GM21737 (cell line): ENCODE results near the gene NAA80.
A peak's percentile ranks its signal among the peaks of the same experiment; 100 is the strongest.

Experiments used
- ATAC-seq: cut with Tn5 transposase; IDR thresholded peaks from one replicate; pipeline ENCODE4 v1.9.1; 2021; ENCODE audit warnings: mild to moderate bottlenecking, moderate library complexity; ENCODE audit not compliant: unreplicated experiment

The NAA80 gene, protein sequence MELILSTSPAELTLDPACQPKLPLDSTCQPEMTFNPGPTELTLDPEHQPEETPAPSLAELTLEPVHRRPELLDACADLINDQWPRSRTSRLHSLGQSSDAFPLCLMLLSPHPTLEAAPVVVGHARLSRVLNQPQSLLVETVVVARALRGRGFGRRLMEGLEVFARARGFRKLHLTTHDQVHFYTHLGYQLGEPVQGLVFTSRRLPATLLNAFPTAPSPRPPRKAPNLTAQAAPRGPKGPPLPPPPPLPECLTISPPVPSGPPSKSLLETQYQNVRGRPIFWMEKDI

DNA sequence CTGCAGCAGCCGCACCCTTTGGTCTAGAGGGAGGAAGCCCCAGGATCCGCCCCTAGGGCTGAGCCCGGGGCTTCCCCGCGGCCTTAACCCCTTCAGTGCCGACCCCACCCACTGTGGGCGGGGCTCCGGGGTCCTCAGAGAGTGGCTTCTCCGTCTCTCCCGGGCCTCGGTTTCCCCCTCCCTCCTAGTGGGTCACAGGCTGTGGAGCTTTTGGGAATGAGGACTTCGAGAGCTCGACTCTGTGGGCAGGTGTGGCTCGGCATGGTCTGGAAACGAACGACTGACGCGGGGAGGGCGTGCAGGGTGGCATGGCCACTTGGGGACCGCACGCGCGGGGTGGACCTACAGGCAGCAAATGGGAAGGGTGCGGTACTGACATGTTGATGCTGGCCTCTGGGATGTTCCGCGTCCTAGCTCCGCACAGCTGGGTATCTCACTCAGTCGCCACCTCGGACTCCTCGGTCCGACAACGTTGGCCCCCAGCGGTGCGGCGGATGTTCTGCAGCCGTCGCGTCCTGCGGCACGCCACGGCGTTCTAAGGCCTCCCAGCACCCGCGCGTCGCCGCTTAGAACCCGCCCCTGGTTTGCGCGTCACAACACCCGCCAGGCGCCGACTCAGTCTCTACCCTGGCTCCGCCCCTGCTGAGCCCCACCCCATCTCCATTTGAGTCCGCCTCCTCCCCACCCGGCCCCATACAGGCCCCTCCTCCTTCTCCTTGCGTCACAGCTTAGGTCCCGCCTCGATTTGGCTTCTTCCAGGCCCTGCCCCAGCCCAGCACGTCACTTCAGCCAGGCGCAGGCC is at the start of gene NAA80, which contains the start of gene HYAL3:
NAA80 (minus strand) TSS at position 570 of the 802 bp plus-strand sequence. CDS start 1,942 bp downstream, outside the sequence.
HYAL3 (minus strand) TSS at position 570 of the 802 bp plus-strand sequence. CDS start 3,803 bp downstream, outside the sequence.
- ATAC-seq, result peak; percentile 81

DNA sequence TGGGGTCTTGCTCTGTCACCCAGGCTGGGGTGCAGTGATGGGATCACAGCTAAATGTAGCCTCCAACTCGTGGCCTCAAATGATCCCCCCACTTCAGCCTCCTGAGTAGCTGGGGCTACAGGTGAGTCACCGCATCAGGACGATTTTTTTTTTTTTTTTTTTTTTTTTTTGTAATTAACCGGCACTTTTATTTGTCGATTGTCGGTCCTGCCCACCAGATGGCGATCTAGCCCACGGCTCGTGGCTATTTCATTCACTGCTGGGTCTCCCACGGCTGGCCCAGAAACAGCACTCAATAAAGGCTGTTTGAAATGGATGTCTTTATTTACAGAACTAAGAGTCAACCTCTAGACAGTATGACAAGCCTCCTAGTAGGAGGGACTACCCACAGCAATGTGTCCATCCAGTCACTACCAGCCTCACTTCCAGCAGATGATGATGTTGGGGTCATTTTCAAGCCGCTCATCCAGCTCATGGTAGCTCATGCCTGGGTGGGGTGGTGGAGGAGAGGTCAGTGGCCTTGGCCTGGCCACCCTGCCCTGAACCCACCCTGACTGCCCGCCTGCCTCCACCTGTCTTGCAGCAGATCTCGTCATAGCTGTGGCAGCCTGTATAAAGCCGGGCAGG is 48.1 kb upstream of the NAA80 start:
- ATAC-seq, result no peak

DNA sequence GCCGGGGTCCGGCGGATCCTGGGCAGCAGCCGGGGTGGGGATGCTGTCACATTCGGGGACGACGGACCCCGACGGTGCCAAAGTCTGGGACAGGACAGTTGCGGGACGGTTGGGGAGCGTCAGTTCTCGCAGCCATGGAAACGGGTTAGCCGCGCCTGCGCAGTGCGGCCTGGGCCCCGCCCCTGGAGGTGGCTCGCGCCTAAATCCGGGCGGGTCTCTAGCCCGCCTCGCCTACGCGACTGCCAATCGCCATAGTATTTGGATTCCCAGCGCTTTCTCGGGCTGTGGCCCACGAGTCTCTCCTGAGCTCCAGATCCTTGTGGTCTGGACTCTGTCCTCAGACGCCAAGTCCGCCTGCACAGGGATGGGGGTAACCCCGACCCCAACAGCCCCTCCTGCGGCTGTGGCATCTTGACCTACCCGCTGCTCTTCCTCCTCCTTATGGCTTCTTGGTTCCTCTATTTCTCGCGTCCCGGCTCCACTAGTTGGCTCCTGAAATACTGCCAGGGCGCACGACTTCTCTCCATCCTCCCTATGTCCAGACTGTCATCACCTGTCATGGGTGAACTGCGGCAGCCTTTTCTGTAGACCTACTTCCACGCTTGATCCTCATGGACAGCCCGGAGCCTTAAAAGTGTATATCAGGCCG is 46.5 kb upstream of the NAA80 start, which contains the start of gene ZMYND10:
ZMYND10 (minus strand) TSS at position 147 of the 649 bp plus-strand sequence. CDS start 153 bp downstream, outside the sequence.
- no peak for ATAC-seq

DNA sequence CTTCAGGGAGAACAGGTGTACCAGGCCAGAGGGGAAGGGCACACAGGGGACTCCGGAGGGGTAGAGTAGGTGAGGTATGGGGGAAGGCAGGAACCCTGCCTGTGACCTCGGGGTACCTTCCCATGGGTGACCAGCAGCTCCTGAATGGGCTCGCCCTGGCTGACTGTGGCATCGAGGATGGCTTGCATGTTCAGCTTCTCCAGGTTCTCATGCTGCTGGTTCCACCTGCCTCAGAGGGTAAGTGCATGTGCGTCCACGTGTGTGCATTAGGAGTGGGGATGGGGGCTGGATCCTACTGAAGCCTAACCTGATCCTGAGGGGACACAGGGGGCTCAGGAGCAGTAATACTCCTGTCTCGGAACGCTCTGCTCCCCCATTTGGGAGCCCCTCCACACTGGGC is 45.8 kb upstream of the NAA80 start:
- no peak for ATAC-seq

DNA sequence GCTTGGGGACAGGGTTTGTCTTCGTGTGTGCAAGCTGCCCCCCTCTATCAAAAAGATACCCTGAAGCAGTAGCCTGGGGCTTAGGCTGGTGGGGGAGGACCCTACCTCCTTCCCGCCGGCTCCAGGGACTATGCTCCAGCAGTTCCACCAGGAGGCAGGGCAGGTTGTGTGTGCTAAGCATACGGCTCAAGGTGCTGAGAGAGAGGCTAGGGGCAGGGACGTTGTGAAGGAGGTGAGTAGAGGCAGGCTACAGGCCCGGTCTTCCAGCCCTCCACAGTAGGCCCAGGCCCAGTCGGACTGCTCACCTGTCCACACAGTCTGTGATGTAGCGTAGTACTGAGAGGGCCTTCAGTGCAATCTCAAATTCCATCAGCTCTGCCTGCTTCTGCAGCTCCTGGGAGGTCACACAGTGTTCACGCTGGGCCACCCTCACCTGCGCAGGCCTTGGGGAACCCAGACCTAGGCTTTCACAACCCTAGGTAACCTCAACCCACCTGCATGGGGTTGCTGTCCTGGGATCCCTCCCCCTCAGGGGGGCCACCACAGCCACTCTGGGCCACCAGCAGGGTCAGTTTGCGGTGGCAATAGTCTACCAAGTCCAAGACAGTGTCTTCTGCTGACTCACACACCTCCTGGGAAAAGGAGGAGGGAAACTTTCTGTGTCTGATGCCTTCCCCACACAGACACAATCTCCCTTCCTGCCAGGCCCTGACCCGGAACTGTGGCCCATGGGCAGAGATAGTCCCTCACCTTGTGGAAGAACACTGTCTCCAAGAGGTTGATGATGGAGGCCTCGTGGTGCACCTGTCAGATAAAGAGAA is 43.8 kb upstream of the NAA80 start:
- ATAC-seq, result no peak

DNA sequence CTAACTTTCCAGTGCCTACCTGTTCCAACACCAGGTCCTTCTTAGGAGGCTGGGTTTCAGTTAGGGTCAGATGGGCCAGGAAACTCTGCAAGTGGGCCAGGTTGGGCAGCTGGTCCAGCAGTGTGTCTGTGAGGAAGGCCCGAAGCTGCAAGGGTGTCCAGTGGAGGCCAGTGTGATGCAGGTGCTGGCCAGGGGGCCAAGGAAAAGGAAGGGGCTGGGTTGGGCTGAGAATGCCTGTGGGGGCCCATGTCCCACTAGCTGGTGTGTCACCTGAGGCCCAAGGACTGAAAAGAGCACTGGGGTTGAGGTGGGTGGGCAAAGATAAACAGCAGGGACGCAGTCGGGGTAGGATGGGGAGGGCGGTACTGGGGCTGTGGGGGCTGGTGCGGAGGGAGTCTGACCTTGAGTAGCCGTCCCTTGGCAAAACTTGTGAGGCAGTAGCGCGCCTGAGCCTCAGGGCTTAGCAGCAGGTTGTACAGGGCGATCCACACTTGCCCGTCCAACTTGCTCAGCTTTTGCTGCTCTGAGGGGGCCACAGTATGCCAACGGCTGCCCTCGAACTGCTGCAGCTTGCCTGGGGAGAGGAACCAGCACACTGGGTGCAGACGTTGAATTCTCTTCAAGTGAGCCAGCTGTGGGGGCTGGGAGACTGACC is 42.9 kb upstream of the NAA80 start:
- ATAC-seq, result no peak

DNA sequence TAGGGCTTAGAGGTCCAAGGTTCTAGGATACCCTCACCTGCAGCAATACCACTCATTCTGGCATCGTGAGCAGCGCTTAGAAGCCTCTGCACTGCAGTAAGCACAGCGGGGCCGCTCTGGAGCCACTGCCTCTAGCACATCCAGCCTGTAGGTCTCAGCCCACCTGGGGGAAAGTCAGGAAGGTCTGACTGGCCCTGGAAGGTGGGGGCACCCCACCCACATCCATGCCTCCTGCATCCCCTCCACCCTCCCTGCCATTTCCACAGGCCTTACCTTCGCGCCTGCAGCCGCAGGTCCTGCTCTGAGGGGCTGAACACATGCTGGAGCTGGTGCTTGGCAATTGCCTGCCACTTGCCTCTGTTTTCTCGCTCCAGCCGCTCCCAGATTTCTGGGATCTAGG is 42.3 kb upstream of the NAA80 start:
- no peak for ATAC-seq

DNA sequence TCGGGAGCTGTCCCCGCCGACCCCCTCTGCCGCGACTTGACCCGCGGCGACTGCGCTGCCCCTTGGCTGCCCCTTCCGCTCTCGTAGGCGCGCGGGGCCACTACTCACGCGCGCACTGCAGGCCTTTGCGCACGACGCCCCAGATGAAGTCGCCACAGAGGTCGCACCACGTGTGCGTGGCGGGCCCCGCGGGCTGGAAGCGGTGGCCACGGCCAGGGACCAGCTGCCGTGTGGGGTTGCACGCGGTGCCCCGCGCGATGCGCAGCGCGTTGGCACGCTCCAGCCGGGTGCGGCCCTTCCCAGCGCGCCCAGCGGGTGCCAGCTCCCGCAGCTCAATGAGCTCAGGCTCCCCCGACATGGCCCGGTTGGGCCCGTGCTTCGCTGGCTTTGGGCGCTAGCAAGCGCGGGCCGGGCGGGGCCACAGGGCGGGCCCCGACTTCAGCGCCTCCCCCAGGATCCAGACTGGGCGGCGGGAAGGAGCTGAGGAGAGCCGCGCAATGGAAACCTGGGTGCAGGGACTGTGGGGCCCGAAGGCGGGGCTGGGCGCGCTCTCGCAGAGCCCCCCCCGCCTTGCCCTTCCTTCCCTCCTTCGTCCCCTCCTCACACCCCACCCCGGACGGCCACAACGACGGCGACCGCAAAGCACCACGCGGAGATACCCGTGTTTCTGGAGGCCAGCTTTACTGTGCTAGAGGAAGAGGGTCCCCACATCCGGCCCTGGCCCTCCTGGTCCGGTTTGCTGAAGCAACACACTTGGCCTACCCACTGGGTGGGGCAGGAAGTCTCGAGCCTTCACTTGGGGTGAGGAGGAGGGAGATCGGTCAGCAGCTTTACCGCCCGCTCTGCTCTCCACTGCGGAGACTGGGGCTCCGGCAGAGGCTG is 41.5 kb upstream of the NAA80 start, which contains the start of gene RASSF1:
RASSF1 (minus strand) TSS at position 389 of the 882 bp plus-strand sequence; CDS start at position 358, 31 bp downstream.
- ATAC-seq, result no peak

DNA sequence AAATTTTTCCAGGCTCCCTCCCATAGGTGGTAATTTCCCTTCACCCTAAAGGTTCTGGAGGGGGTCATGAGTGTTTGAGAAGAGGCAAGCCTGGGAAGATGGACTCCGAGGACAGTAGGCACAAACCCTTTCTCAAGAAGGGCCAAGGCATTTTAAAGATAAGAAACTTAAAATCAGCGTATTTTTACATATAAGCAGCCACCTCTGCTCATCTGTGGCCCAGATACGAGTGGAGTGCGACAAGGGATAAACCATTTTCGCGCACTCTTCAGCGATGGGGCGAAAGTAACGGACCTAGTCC is 40.9 kb upstream of the NAA80 start:
- no peak for ATAC-seq

DNA sequence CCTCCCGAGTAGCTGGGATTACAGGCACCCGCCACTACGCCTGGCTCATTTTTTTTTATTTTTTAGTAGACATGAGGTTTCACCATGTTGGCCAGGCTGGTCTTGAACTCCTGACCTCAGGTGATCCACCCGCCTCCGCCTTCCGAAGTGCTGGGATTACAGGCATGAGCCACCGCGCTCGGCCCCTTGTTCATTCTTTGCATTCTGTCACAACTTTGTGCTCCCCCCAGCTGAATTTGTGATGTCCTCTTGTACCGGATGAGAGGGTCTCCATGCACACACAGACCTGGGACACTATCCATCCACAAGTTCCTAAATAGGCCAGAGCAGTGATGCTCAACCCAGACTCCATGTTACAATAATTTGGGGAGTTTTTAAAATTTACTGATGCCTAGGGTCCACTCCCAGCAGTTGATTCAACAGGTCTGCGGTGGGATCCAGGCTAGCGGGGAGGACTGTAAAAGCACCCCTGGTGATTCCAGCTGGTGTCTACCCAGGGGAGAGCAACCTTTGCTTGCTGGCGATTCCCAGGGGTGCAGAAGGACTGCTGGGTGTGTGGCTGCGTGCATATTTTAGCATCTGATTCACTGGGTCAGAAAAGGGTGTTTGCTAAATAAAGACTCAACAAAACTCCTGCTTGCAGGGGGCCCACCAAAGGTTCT is 40.4 kb upstream of the NAA80 start:
- no peak for ATAC-seq

DNA sequence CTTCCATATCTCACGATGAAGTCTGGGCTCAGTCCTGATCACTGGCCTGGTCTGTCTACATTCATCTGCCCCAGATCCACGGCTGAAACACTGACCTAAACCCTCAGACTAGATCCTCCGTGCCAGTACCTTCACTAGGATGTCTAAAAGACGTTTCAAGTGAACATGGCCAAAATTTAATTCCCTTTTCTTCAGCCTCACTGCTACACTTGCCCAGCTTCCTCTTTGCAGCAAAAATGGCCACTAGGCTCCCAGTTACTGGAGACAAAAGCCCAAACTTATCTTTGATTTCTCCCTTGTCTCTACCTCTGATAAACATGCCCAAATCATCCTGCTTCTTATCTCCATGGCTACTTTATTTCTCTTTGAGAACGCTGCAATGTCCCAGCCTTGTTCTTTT is 39.8 kb upstream of the NAA80 start:
- ATAC-seq, result no peak

DNA sequence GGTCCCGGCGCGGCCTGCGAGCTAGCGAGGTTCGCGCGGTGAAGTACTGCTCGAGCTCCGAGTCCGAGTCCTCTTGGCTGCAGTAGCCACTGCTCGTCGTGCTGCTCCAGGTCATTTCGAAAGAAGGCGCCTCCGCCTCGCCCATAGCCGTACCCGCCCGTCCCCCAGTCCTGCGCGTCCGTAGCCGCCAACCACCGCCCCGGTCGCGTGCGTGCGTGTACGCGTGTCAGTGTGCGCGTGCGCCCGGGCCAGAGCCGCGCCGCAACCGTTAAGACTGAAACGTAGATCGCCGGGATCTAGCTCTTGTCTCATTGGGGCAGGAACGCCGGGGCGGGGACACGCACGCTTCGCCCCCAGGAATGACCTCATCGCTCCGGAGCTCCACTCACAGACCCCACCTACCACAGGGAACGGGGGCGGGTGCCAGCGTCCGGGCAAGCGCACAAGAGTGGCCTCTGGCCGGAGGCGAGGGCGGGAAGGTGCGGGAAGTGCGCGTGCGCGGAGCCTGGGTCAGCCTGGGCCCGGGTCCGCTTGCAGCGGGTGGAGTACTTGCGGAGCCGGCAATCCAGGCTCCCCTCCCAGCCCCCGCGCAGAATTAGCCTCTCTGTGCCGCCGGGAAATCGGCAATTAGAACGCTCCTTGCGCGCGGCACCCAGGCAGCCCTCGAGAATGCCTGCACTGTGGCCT is 38.1 kb upstream of the NAA80 start:
- ATAC-seq, result peak; percentile 66

DNA sequence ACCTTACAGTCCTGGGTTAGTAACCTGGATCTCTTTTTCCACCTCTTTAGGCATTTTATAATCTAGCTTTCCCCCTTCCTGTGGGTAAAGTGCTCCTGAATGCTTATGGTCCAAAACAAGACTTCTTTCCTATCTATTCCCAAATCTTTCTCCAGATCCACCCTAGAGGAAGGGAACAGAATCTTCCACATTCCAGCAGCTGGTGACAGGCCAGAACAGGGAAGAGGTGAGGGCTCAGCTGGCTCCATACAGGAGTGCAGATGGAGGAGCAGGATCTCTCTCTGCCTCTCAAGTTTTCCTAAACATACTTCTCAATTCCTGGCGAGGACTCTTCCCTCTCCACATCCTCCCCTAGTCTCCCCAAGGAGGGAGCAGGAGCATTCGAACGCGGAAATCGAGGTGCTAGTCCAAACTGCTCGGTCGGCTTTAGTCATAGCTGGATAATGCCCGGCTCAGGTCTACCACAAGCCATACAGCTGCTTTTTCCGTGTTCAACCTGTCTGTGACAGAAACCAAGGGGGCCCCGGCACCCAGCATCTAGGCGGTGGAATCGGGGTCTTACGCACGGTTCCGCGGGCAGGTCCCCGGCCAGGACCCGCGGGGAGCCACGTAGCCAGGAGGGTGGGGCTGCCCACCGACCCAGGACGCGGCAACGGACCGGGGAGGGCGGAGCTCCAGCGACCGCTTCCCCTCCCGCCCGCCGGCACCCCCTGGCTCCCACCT is 37.4 kb upstream of the NAA80 start:
- ATAC-seq, result peak; percentile 29

DNA sequence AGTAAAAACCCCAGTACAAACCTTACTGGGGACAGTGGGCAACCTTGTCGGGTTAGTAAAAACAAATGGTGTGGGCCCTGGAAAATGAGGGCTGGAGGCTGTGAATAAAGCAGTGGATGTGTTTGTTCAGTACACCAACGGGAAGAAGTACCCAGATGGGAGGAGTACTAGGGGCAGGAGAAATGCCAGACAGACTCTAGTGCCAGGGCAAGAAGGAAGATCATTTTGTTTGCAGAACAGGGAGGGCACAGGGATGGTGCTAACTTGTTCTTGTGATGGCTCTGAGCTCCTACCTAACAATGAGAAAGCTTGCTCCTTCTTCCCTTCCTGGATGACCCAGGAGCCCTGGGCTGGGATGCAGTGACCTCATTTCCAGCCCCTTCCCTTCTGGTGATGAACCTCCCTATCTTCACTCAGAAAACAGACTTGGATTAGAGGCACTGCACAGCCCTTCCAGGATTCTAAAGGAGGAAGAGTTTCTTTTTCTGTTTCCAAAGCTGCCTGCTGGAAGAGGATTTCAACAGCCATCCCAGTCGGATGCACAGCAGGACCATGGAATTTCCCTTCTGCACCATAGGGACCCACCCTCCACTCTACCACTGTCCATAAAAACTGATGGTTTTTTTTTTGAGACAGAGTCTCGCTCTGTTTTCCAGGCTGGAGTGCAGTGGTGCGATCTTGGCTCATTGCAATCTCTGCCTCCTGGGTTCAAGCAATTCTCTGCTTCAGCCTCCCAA is 35.3 kb upstream of the NAA80 start:
- no peak for ATAC-seq

DNA sequence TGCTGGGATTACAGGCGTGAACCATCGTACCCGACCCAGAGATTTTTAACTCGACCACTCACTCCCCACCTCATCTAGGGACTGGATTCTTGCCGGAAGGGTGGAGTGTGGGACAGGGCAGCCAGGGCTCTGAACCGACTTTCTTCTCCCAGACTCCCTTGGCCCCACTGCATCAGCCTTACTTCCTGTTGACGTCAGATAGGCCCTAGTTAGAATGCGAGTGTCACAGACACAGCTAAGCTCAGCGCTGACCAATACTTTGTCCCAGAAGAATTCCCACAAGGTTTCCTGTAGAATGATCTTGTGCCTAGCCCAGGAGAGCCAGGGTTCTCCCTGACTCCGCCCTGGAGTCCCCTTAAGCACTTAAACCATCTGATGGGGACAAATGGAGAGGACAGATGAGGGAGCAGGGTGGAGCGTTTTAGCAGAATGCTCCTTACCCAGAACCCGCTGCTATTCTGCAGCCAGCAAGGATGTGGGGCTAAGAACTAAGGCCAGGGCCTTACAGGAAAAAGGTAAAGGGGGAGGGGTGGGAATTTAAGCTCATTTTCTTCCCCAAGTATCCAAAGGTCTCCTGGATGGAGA is 34.6 kb upstream of the NAA80 start:
- ATAC-seq, result no peak

DNA sequence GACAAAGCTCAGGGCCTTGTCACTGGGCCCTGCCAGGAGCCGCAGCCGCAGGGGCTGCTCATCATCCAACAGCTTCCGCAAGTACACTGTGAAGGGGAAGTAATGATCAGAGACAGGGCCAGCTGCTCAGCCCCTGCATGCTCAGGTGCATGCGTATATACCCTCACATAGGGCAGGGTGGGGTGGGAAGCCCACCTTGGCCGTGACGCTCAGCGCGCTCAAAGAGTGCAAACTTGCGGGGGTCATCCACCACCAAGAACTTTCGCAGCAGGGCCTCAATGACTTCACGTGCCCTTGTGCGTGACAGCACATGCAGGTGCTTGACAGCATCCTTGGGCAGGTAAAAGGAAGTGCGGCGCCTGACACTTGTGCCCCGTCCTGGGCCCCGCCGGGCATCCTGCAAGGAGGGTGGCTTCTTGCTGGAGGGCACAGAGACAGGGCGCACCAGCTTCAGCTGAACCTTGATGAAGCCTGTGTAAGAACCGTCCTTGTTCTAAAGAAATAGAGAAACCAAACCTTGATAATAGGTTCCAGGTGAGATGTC is 32.2 kb upstream of the NAA80 start:
- no peak for ATAC-seq
